Activated T-cell treated with anti-CD3 and anti-CD28 coated beads for 48 hours (primary cell): ENCODE measurements around the gene KPNB1.

Source experiments
- DNase-seq: peaks from one replicate; pipeline ENCODE4 v3.0.0-alpha.2; 2020; ENCODE audit warnings: low read depth

KPNB1 gene

DNA sequence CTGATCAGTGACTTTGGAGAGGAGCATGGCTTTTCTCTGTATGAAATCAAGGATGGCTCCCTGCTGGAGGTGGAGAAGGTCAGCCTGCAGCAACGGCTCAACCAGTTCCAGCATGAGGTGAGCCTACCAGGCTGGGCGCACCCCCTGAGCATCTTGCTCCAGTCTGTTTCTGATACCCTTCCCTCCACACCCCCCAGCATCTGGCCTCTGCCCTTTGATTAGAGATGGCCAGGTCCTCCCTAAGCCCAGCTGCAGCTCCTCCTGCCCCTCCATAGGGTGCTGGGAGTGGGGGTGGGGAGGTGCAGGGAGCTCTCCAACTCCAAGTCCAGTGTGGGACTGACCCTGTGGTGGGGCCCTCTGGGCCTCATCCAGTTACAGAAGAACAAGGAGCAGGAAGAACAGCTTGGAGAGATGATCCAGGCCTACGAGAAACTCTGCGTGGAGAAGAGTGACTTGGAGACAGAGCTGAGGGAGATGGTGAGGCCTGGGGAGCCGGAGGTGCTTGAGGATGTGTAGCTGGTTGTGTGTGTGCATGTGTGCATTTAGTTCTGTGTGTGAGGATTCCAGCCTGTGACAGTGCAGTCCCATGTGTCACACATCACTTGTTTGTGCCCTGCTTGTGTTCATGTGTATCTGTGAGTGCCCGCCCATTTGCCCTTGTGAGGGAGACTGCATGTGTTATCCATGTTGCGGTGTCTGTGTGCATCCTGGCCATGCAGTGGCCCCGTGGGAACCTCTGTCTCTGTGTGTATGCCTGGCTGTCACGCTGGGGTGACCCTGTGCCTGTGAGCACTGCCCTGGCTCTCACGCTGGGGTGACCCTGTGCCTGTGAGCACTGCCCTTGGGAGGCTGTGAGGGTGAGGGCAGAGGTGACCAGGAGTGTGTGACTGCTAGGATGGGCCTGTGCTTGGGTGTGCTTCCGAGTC is 47.3 kb downstream of the KPNB1 start:
- no peak for DNase-seq

DNA sequence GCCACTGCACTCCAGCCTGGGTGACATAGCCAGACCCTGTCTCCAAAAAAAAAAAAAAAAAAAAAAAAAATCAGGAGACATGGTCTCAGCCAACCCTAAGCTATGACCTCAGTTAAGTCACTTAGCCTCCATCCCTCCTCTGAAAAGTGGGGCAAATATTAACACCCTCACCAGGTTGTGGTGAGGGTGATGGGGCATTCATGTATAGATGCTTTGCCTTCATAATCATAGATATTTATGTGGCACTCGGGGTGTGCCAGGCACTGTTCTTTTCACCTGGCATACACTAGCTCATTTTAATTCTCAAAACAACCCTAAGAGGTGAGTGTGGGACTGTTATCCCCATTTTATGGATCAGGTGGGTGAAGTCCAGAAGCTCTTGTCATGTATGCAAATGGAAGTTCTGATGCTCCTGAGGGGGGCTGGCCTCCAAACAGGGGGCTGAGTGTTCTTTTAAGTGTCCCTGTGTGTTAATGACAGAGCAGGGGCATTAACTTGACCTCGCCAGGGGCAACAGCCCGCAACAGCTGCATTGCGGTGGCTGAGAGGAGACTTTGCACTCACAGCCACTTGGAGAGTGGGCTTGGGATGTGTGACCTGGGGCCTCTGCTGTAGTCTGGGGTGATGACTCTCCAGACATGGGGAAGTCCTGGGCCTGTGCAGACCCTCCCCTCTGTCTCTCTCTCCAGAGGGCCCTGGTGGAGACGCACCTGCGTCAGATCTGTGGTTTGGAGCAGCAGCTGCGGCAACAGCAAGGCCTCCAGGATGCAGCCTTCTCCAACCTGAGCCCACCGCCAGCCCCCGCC is 48.4 kb downstream of the KPNB1 start:
- no peak for DNase-seq

DNA sequence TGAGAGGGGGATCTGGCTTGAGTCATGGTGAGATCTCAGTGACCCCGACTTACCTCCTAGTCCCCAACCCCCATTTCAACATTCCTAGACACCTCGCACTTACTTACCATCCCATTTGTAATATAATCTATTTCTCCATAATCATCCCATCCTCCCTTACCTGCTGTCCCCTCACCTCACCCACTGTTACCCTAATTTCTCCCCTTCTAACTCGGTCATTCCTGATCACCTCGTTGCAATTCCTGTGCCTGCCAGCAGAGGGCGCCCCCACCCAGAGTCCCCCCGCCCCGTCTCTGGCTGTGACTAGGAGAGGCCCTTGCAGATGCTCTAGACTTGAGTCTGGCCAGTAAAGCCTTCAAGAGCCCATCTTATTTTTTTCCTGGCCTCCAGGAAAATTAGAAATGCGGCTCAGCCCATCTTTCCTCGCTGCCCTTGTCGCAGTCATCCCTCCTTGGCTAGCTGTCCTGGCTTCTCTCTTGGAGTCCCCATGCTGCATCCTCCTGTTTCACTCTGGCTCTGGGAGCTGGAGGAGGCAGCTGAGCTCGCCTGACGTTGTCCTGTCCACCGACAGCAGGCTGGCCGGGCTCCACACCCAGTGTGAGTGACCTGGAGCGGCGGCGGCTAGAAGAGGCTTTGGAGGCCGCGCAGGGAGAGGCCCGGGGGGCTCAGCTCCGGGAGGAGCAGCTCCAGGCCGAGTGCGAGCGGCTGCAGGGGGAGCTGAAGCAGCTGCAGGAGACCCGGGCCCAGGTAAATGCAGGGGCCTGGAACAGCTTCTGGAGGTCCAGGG is 49.2 kb downstream of the KPNB1 start:
- DNase-seq: peak; percentile 82

DNA sequence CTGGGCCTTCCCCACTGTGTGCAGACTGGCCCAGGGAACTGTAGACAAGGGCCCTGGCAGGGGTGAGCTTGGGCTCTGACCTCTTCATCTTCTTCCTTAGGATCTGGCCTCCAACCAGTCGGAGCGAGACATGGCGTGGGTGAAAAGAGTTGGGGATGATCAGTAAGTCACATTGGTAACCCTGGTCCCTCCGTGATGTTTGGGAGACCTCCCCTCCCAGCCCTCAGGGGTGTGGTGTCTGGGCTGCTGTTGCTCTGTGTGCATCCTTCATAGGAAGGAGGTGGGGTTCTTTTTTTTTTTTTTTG is 49.8 kb downstream of the KPNB1 start:
- no peak for DNase-seq

DNA sequence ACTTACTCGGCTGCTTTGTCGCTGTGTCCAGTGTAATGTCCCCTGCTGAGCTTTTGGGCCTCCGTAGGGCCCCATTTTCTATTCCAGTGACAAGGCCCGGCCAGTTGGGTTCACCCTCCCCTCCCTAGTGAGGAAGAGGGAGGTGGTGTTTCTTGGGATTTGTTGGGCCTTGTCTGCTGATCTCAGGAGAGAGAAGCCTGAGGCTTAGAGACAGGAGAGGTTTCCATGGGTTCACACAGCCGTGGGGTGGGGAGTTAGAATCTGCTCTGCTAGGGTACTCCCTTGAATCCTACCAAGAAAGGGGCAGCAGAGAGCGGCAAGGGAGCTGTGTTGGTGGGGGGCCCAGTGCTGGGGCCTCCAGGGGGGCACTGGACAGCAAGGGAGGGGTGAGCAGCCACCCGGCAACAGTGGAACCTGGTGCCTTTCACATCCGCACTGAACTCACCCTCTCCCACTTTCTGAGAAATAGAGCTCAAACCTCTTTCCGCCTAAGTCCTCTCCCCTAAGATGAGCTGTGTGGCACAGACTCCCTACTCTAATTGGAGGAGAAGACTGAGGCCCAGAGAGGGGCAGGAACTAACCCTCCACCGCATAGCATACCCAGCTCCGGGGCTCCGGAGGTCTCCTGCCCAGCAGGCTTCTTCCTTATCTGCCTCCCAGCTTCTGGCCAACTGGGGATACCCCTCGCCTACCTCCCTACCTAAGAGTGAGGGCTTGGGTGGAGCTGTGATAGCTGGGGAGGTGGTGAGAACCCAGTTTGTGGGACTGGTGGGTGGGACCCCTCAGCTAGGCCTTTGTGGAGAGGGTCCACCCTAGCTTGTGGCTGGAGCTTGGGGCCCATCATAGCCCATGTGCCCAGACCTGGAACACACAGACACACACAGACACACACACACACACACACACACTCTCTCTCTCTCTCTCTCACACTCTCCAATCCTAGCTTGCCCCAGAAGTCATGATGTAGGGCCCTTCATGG is 51.0 kb downstream of the KPNB1 start:
- DNase-seq: no peak

DNA sequence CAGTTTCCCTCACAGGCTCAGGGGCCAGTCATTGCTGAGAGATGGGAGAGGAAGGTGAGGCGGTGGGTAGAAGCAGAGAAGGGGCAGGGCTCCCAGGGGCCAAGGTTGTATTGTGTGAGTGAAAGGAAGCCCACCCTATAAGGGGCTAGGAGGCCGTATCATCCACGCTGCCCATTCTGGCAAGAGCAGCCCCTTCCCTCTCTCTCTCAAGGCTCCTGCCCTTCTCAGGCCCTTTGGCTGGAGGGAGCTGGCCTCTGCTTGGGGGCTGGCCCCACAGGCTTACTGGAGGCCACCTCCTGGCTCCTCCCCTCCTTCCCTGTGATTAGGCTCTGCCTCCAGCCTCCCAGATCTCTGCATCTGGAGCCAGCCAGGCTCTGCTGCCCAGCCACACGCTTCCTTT is 51.9 kb downstream of the KPNB1 start:
- no peak for DNase-seq

DNA sequence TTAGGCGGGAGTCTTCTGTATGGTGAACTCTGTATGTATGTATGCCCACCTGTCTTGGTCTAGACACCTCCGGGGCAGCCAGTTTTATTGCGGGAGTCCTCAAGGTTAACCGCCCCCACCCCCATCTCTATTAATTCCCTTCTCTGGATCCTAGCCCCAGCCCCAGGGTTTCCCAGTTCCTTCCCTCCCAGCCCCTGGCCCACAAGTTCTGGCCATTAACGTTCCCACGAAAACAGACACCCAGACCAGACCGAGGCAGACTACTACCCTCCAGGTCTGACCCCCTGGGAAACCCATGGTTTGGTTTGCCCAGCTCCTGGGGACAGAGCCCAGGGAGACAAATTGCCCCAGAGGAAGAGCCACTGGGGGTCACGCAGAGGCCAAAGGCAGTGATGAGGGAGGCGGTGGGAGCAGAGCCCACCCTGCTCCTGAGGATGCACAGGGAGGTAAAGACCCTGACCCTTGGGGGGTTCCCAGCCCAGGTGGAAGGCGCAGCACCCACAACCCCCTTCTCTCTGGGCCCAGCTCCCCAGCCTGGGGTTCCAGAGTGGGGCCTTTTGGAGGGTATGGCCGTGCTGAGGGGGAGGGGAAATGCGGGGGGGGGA is 52.8 kb downstream of the KPNB1 start:
- DNase-seq: no peak

DNA sequence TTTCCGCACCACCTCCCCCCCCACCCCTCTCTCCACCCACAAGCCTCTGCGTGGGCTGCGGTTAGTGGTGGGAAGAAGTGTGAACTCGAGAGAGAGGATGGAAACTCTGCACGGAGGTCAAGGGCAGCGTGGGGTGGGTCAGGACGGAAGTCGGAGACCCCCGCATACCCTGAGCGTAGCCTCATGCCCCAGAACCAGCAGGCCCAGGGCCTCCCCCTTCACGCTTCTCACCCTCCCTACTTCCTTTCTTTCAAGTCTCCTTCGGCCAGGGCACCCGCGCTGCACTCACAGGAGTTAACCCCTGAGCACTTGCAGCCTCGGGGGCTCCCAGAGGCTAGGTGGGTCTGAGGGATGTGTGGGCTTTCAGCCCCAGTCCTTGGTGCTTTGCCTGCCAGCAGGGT is 53.5 kb downstream of the KPNB1 start:
- DNase-seq: no peak

DNA sequence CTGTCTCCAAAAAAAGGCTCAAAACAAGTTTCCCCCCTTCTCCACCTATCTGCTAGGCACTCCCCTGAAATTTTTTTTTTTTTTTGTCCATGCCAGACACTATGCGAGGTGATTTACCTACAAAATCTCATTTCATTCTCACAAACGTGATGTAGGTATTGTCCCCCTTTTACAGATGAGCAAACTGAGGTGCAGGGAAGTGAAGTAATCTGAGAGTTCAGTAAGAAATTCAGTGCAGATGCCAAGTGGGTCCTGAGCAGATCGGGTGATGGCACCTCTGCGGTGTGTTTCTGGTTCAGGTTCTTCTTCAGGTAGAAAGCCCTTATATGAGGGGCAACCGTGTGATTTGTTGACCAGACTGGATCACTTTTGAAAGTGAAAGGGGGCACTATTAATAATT is 54.0 kb downstream of the KPNB1 start:
- no peak for DNase-seq

DNA sequence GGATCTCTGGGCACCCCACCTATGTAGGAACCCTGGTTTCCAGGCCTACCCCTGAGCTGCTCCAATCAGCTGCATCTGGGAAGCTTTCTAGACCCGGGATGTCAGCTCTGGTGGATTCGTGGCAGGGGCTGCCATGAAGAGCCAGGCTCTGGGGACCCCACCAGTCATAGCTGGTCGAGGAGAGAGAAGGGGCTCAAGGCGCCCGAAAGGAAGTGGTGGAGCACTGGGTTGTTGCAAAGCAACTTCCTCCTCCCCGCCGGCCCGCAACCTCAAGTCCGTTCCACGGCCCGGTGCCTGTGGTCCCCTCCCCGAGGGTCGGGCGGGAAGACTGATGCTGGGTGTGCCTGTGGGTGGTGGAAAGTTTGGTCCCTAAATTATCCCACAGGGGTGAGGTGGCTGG is 54.4 kb downstream of the KPNB1 start:
- DNase-seq: no peak

DNA sequence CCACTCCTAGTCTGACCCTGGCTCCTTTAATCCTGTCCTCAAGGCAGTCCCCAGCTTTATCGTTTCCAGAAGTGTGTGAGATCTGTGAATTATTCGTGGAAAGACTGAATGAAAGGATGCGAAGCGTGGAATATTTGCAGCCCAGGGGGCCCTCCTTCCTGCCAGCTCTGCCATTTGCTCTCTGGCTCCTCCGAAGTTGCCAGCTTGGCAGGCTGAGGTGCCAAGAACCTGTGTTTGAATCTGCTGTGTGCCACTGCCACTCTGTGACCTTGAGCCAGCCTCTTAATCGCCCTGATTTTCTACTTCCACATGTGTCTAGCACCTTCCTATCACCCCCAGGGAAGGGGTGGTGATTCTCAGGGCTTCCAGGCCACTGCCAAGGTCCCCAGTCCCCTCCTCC is 55.0 kb downstream of the KPNB1 start:
- DNase-seq: no peak

DNA sequence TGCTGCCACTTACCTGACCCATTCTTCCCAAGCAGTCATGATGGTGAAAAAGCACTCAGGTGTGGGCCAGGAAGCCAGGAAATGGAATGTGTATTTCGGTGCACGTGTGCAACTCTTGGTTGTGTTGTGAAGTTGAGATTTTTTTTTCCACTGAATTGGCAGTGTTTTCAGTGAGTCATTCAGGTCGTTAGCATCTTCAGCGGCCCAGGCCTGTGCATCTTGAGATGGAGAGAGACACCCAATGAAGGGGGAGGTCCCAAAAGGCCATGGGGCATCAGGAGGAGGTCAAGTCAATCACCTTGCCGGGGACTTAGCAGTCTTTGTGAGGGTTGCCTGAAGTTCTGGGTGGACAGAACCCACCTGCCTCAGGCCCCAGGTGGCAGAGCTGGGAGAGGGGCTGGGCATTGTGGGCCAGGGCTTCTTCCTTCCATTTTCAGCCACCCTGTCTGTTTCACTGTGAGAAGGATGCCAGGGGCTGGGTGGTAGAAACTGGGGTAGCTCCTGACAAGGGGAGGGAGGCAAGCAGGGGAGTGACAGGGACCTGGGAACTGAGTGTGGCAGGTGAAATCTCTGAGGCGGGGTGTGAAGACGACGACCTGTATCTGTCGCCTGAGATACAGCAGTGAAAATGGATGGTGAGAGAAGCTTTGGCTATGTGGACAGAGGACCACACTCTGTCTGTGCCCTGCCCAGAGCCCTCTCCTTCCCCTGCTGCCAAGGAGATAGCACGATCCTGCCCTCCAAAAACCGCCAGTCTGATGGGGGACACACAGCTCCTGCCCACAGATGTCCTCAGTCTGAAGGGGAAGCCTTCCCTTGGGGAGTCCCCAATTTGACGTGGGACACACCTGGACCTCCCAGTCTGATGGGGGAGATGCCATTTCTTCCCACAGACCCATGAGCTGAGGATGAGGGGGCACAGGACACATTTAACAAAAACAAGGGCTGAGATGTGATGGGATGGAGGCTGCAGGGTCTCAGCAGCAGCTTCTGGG is 56.1 kb downstream of the KPNB1 start:
- DNase-seq: no peak

DNA sequence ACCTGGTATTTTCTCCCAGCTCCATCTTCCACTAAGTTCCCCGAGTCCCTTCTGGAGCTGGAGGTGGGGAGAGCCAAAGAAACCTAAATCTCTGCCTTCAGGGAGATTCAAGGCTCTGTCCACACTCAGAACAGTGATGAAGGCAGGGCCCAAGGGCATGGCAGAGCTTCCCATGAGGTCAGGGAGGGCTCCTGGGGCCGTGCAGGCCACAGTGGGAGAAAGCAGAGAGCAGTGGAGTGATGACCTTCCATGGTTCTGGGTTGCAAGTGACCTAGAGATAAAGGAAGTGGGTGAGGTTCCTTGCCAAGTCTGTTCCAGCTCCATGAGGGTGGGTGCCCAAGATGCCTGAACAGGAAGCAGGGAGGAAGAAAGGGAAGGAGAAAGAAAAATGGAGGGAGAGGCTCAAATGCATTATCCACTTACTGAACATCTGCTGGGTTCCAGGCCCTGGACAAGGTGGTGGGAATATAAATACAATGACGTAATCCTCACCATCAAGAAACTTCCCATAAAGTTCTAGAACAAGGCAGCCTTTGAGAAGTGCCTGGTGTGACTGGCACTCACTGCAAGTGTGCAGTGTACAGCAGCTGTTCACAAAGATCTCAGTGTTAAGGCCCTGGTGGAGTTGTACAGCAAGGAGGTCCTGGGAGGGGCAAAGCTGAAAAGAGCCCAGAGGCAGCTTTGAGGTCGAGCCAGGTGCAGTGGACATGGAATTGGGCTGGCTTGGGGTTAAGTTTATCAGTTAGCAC is 57.5 kb downstream of the KPNB1 start:
- DNase-seq: no peak

DNA sequence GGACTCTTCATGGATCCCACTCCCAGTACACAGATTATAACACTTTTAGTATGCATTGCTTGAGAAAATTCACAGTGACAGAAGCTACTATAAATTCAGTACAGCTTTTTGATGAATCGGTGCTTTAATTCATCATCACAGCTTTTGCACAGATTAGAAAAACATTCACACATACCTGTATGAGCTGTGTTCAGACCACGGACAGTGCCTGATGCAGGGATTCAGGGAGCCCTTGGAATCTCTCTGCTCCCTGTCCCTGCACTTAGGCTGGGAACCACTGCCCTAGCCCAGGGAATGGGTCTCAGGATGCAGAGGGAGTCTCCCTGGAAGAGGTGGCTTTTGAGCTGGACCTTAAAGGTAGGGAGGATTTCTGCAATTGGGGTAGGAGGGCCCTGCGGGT is 58.2 kb downstream of the KPNB1 start:
- DNase-seq: no peak

DNA sequence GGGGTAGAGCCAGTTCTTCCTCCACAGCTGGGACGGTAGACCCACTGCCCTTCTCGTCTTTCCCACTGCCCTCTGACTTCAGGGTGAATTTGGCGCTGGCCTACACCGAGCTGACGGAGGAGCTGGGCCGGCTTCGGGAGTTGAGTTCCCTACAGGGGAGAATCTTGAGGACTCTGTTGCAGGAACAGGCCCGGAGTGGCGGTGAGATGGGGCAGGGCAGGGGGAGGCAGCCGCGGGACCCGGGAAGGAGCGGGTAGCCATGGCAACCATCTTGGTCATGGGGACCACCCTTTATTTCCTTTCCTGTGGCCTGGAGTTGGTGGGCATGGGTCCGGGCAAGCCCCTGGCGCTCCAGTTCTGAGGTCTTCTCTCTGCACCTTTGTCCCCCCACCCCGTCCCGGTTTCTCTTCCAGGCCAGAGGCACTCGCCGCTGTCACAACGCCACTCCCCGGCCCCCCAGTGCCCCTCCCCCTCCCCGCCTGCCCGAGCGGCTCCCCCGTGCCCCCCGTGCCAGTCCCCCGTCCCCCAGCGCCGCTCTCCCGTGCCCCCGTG is 58.7 kb downstream of the KPNB1 start:
- DNase-seq: no peak

DNA sequence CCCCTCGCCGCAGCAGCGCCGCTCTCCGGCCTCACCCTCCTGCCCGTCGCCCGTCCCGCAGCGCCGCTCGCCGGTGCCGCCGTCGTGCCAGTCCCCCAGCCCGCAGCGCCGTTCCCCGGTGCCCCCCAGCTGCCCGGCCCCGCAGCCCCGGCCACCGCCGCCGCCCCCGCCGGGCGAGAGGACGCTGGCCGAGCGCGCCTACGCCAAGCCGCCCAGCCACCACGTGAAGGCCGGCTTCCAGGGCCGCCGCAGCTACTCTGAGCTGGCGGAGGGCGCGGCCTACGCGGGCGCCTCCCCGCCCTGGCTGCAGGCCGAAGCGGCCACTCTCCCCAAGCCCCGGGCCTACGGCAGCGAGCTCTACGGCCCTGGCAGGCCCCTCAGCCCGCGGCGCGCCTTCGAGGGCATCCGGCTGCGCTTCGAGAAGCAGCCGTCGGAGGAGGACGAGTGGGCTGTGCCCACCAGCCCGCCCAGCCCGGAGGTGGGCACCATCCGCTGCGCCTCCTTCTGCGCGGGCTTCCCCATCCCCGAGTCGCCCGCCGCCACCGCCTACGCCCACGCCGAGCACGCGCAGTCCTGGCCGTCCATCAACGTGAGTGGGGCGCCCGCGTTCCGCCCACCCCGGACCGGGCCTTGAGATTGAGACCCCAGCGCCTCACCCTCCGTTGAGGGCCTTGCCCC is 59.3 kb downstream of the KPNB1 start:
- DNase-seq: no peak

DNA sequence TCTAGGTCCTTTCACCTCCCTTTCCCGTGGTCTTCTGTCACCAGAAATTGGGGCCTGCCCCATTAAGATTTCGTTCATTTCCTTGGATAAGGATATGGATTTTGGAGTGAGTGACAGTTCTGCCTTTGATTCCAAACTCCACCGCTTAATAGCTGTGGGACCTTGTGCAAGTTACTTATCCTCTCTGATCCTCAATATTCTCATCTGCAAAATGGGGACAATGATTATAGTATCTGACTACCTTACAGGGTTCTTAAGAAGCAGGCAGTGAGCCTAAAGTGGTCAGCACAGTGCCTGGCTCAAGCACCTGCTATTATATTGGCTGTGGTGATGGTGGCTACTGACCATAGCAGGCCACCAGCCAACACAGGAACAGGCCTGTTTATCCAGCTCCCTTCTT is 59.9 kb downstream of the KPNB1 start:
- DNase-seq: no peak
